K562 (cell line): ENCODE results near the gene BHLHE40. TPM values are rescaled to one million over a fixed set of nuclear protein-coding genes. Genes with fewer than 3 reads are reported as not detected.

Source experiments
- ATAC-seq: fragments of 200-7000 bp; cut with Tn5 transposase; 3 replicates; pipeline ENCODE4 v1.9.1; 2020; ENCODE audit warnings: moderate library complexity
- BruUV-seq: library from RNA; stranded (reverse); fragments of 400-500 nt; replicated peaks from 2 replicates; lab custom pipeline; 2021; lab: Mats Ljungman, UMichigan
- CTCF ChIA-PET: fragments of 300-600 bp; formaldehyde crosslinking; extraction: SDS; loops from one replicate; lab custom pipeline; 2021; ENCODE audit warnings: low intra/inter-chr PET ratio; lab: Yijun Ruan, JAX
- POLR2A ChIA-PET: fragments of 300-600, 350-650 bp; sonication (Branson Sonifier 250); formaldehyde crosslinking; extraction: SDS; loops from one replicate; lab custom pipeline; 2021; ENCODE audit warnings: antibody characterized with exemption, inconsistent platforms; lab: Yijun Ruan, JAX
- DNase-seq, 4 experiments: peaks; one replicate each; pipeline versions ENCODE4 v3.0.0 to v3.0.0-alpha.2; 2011 to 2018; ENCODE audit warnings: low spot score in 3 of 4, mixed read lengths in 3 of 4; ENCODE audit errors: extremely low read depth in 1 of 4
- FAIRE-seq: peaks from 2 replicates; lab custom pipeline; 2011; peaks lifted over from hg19 to GRCh38; lab: Jason Lieb, UNC
- H2AFZ ChIP-seq: 2 replicates; pipeline ENCODE4 v1.6.0; 2011; ENCODE audit warnings: low read depth, low read length, control low read depth, inconsistent platforms
- H3K27ac ChIP-seq: fragments of 200-600 bp; 3 replicates; pipeline ENCODE4 v1.8.0; 2011; ENCODE audit warnings: low read depth, mild to moderate bottlenecking, control low read depth, inconsistent platforms, low read length, moderate library complexity, mixed read lengths; ENCODE audit errors: extremely low read depth
- H3K27me3 ChIP-seq, 2 experiments: fragments of 300-600 bp in 1 of 2; 2 replicates in 1 of 2; 3 replicates in 1 of 2; pipeline versions ENCODE4 v1.6.0 to v1.8.0; 2011; ENCODE audit warnings: inconsistent platforms in 2 of 2, low read length in 2 of 2, mild to moderate bottlenecking in 1 of 2, mixed read lengths in 1 of 2, moderate library complexity in 1 of 2; ENCODE audit not compliant: control insufficient read depth in 2 of 2, insufficient read depth in 2 of 2
- H3K36me3 ChIP-seq: fragments of 300-600 bp; 3 replicates; pipeline ENCODE4 v1.8.0; 2011; ENCODE audit warnings: mild to moderate bottlenecking, low read length, inconsistent platforms; ENCODE audit not compliant: control insufficient read depth, insufficient read depth
- H3K4me1 ChIP-seq, 2 experiments: fragments of 200-600 bp in 1 of 2; replicated peaks in 1 of 2; 2 replicates in 1 of 2; 3 replicates in 1 of 2; pipeline versions ENCODE4 v1.5.1 to v1.8.0; 2011; ENCODE audit warnings: inconsistent platforms in 2 of 2, low read length in 2 of 2, mild to moderate bottlenecking in 1 of 2, mixed read lengths in 1 of 2, moderate library complexity in 1 of 2; ENCODE audit not compliant: control insufficient read depth in 2 of 2, insufficient read depth in 2 of 2
- H3K4me2 ChIP-seq: 2 replicates; pipeline ENCODE4 v1.6.1; 2011; ENCODE audit warnings: low read length, control low read depth, inconsistent platforms, mixed read lengths; ENCODE audit not compliant: insufficient read depth
- H3K4me3 ChIP-seq: fragments of 200-600 bp; sonication (generic), shearing (Covaris generic); 2 replicates; pipeline ENCODE4 v1.5.1; 2016; ENCODE audit warnings: control low read depth, inconsistent platforms
- H3K79me2 ChIP-seq: fragments of 200-600 bp; 3 replicates; pipeline ENCODE4 v1.8.0; 2011; ENCODE audit warnings: low read length, inconsistent platforms; ENCODE audit not compliant: control insufficient read depth, insufficient read depth
- H3K9ac ChIP-seq, 2 experiments: 2 replicates each; pipeline versions ENCODE4 v1.6.0 to v1.6.1; 2011; ENCODE audit warnings: low read depth in 2 of 2, low read length in 2 of 2, control low read depth in 1 of 2, inconsistent platforms in 1 of 2, mild to moderate bottlenecking in 1 of 2, mixed read lengths in 1 of 2; ENCODE audit not compliant: insufficient read depth in 1 of 2
- H3K9me1 ChIP-seq: one replicate; pipeline ENCODE4 v1.6.0; 2011; ENCODE audit warnings: inconsistent platforms, mild to moderate bottlenecking, low read length, moderate library complexity; ENCODE audit not compliant: control insufficient read depth, insufficient read depth
- H3K9me3 ChIP-seq: replicated peaks from 2 replicates; pipeline ENCODE4 v1.5.1; 2011; ENCODE audit warnings: low read depth, low read length, inconsistent platforms; ENCODE audit not compliant: control insufficient read depth, insufficient read depth
- H4K20me1 ChIP-seq: replicated peaks from 2 replicates; pipeline ENCODE4 v1.6.1; 2011; ENCODE audit warnings: low read length, inconsistent platforms, mixed read lengths; ENCODE audit not compliant: control insufficient read depth, insufficient read depth
- ATF7 ChIP-seq: fragments of 450-650 bp; IDR thresholded peaks from 2 replicates; pipeline ENCODE4 v1.7.1; 2014; ENCODE audit warnings: mild to moderate bottlenecking, moderate library complexity
- BACH1 ChIP-seq: fragments of 200-800 bp; sonication (Bioruptor generic); IDR thresholded peaks from 2 replicates; pipeline ENCODE4 v1.6.1; 2016; ENCODE audit warnings: missing genetic modification characterization, missing compliant biosample characterization
- CEBPG ChIP-seq, 3 experiments: fragments of 200-800 bp in 1 of 3; sonication (Bioruptor generic) in 1 of 3; sonication (generic) in 1 of 3; formaldehyde crosslinking in 1 of 3; IDR thresholded peaks in 2 of 3; conservative IDR thresholded peaks in 1 of 3; 2 replicates each; pipeline versions ENCODE4 v1.6.1 to v1.8.0; 2016 to 2022; ENCODE audit warnings: missing compliant biosample characterization in 2 of 3, missing genetic modification characterization in 2 of 3, mild to moderate bottlenecking in 1 of 3, missing genetic modification reagents in 1 of 3
- CREBBP ChIP-seq: IDR thresholded peaks from one replicate; pipeline ENCODE4 v1.6.1; 2012; ENCODE audit warnings: low read depth, mild to moderate bottlenecking, control low read depth, inconsistent platforms, low read length
- FOXK1 ChIP-seq: sonication (generic); formaldehyde crosslinking; IDR thresholded peaks from 2 replicates; pipeline ENCODE4 v1.8.0; 2022; ENCODE audit warnings: missing genetic modification reagents, mild to moderate bottlenecking, borderline replicate concordance
- FOXP1 ChIP-seq: sonication (generic); formaldehyde crosslinking; IDR thresholded peaks from 2 replicates; pipeline ENCODE4 v1.8.0; 2022; ENCODE audit warnings: mild to moderate bottlenecking, missing genetic modification reagents
- GABPB2 ChIP-seq: fragments of 250-450 bp; sonication (Bioruptor Pico); conservative IDR thresholded peaks from 2 replicates; pipeline ENCODE4 v1.5.1; 2021; ENCODE audit warnings: mild to moderate bottlenecking
- MTA1 ChIP-seq: fragments of 450-650 bp; IDR thresholded peaks from 2 replicates; pipeline ENCODE4 v1.6.1; 2017; ENCODE audit warnings: borderline replicate concordance
- MTF1 ChIP-seq: fragments of 250-450 bp; sonication (Bioruptor Pico); IDR thresholded peaks from 2 replicates; pipeline ENCODE4 v1.9.0; 2021; ENCODE audit warnings: moderate library complexity, mild to moderate bottlenecking, inconsistent platforms, borderline replicate concordance
- NCOA1 ChIP-seq: fragments of 450-650 bp; IDR thresholded peaks from 2 replicates; pipeline ENCODE4 v1.6.1; 2016; ENCODE audit warnings: low read depth
- NFIC ChIP-seq: fragments of 450-650 bp; IDR thresholded peaks from 2 replicates; pipeline ENCODE4 v1.6.1; 2017; ENCODE audit warnings: mild to moderate bottlenecking, inconsistent platforms
- PTRF ChIP-seq: fragments of 450-650 bp; IDR thresholded peaks from 2 replicates; pipeline ENCODE4 v1.6.1; 2016; ENCODE audit warnings: mild to moderate bottlenecking, missing genetic modification characterization, missing compliant biosample characterization
- SLC30A9 ChIP-seq: fragments of 250-450 bp; sonication (Bioruptor Pico); IDR thresholded peaks from 2 replicates; pipeline ENCODE4 v1.8.0; 2022; ENCODE audit warnings: mild to moderate bottlenecking, moderate library complexity
- SRSF1 ChIP-seq: fragments of 200-400 bp; formaldehyde crosslinking; IDR thresholded peaks from 2 replicates; pipeline ENCODE4 v1.6.1; 2017; ENCODE audit warnings: mild to moderate bottlenecking, low read depth, low read length, moderate library complexity
- TAF1 ChIP-seq: IDR thresholded peaks from 2 replicates; pipeline ENCODE4 v1.6.1; 2011; ENCODE audit warnings: mild to moderate bottlenecking, low read length, moderate library complexity; ENCODE audit not compliant: insufficient read depth, control insufficient read depth, severe bottlenecking; ENCODE audit errors: extremely low read depth
- XRCC5 ChIP-seq: fragments of 200-400 bp; formaldehyde crosslinking; IDR thresholded peaks from 2 replicates; pipeline ENCODE4 v1.6.1; 2017; ENCODE audit warnings: low read depth, mild to moderate bottlenecking, low read length
- ZZZ3 ChIP-seq: fragments of 450-650 bp; IDR thresholded peaks from 2 replicates; pipeline ENCODE4 v1.6.1; 2016; ENCODE audit warnings: antibody characterized with exemption, mild to moderate bottlenecking, moderate library complexity
- WGBS: fragments of 100-300 bp; shearing (Covaris generic); methylation state at CpG from one replicate; pipeline ENCODE4 v1.1.6; 2016; ENCODE audit warnings: low coverage, mixed read lengths; ENCODE audit not compliant: insufficient coverage; ENCODE audit errors: missing lambda C conversion rate; 5-methylcytosine and 5-hydroxymethylcytosine counted together
- in situ Hi-C: fragments of 300-500 bp; cut with MboI; formaldehyde crosslinking; loops from 4 replicates; pipeline ENCODE4 v1.15.0; 2018; ENCODE audit warnings: inconsistent platforms, mixed read lengths
- intact Hi-C: fragments of 100-400 bp; cut with micrococcal nuclease; formaldehyde crosslinking; loops from 2 replicates; pipeline ENCODE4 v1.14.2; 2022
- polyA plus RNA-seq, 8 experiments: library from polyadenylated mRNA; depleted of rRNA in 4 of 8; stranded (reverse) in 5 of 8; unstranded in 3 of 8; fragments of >200 nt; fragmentation: Nextera tagmentation in 2 of 8; fragmentation: Illumina TruSeq in 1 of 8; extraction: Ambion mirVana in 2 of 8; extraction: Trizol in 1 of 8; gene quantifications; 2 replicates each; pipeline versions ENCODE4 v1.2.1 to v1.2.3, GENCODE V29; 2011 to 2014; ENCODE audit warnings: inconsistent platforms in 1 of 8, missing spikeins in 1 of 8
- total RNA-seq, 7 experiments: library from RNA; depleted of rRNA in 6 of 7; stranded (reverse); fragments of >200 nt in 6 of 7; fragmentation: Illumina TruSeq in 2 of 7; extraction: Trizol in 2 of 7; gene quantifications; 2 replicates each; pipeline versions ENCODE4 v1.2.1 to v1.2.3, GENCODE V29; 2011 to 2021; ENCODE audit warnings: low replicate concordance in 1 of 7
- TF ChIP-seq, protein P1 (sequence below): fragments of 450-650 bp; formaldehyde crosslinking; IDR thresholded peaks from 2 replicates; pipeline ENCODE4 v1.4.0; 2020; ENCODE audit warnings: mild to moderate bottlenecking

The BHLHE40 gene
- total and polyA plus RNA-seq, 9 of the 15 experiments (the other 6 are each of a cell fraction or from before 2014, with no cell fraction given), result 12.0 to 83.9 (median 31.4) TPM

DNA sequence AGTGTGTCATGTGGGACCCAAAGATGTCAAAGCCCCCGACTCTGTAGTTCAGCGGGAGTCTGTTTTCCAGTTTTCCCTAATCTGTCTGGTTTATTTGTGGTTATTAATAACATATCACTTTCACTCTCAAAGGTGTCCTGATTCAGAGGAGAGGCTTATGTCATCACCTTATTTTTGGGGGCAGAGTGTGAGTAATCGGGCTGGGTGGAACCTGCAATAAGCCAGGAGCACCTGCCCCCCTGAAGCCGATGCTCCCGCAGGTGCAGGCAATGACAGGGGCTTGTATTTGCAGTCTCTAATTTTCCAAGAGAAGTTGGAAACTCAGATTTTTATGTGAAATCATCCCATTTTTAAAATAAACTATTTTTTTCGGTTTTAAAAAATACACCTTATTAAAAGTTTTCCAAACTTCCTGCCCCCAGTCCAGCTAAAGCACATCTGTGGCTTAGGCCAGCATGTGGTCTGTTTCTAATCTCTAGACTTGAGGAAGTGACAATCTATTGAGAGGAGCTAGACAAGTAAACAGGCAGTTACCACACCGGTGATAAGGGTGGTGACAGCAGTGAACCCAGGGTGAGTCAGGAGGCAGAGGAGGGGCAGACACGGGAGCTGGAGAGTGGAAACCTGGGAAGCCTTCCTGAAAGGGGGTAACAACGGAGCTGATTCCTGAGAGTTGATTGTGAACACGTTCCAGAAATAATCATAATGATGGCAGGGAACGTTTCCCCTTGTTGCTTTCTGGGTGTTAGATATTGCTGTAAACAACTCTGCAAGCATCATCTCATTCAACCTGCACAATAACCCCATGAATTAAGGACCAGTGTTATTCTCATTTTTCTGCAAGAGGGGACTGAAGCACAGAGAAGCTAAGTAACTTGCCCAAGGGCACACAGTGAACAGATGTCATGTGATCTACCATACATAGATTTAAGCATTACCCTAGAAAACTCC lies 37.2 kb downstream of the BHLHE40 start (continued):
- no peak for TF ChIP-seq SLC30A9 (CRISPR knock-in tag)
- no peak for TF ChIP-seq CREBBP
- no peak for TF ChIP-seq XRCC5
- peak; percentile 95; the same call in 1 of the 2 replicates for TF ChIP-seq FOXP1 (CRISPR knock-in tag)
- TF ChIP-seq NCOA1, result peak; percentile 93
- TF ChIP-seq, all 486 proteins: peak for 165

DNA sequence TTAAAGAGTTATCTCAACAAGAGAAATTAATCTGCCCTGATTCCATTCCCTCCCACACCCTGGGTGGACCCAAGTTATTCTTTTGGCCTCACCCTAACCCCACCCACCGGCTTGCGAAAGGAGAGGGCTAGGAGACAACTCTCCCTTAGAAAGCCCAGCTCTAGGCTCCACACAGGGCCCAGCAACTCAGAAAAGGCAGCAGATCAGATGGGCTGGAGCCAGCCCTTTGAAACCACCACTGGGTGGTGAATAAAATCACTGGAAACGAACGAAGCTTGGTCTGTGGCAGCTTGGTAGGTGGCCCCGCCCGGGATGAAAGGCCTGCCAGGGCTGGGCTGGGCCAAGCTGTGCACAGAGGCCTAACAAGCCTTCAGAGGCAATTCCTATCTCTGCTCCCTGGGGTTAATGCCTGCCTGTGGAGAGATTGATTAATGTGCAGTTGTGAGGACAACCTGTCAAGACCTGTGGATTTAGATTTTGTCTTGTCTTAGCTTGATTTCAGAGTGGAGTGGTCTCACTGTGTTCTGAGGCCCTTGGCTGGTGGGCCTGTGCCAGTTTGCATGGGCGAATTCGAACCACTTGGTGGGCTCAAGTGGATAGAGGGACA lies 38.8 kb downstream of the BHLHE40 start:
- intact Hi-C loops (loop anchor here (2.0 kb wide), 1 partner anchor 15 kb away; no protein-coding TSS in a partner anchor), in situ Hi-C loops (loop anchor here (5.0 kb wide), 1 partner anchor 36 kb away; no protein-coding TSS in a partner anchor)
- POLR2A ChIA-PET, result interaction anchor here (0.5 to 3.1 kb wide), 12 partner anchors 9 to 543 kb away, joined by 3 to 38 read pairs (median 3); no protein-coding TSS in a partner anchor
- Histone ChIP-seq H3K9ac (peak overlapping the region; percentile 49 to 81; a peak in 2 of 4 replicates), H3K27ac (peak overlapping the region; percentile 66; the same call in 2 of the 3 replicates), H3K4me2 (peak overlapping the region; percentile 13; the same call in 1 of the 2 replicates), H3K4me1 (peaks cover 75 to 89% of the 10 kb centered on the region in 2 experiments), H3K36me3 (no peaks in the 10 kb centered on the region), H3K27me3 (no peaks in the 10 kb centered on the region; a peak in 1 of 5 replicates), H3K4me3 (no peak overlapping the region), H3K9me1 (no peaks in the 10 kb centered on the region), H3K9me3 (no peaks in the 10 kb centered on the region), H2AFZ (peak overlapping the region; percentile 41; the same call in 1 of the 2 replicates), H3K79me2 (no peaks in the 10 kb centered on the region), H4K20me1 (no peaks in the 10 kb centered on the region)
- ATAC-seq (peak; percentile 54), DNase-seq (peak; percentile 49 to 73 (median 53)), FAIRE-seq (peak; percentile 32)
- BruUV-seq, result no TSS peak
- WGBS, result 28% methylated on average over 8 of the region's 8 CpGs
- CTCF ChIA-PET, result no interaction called here
- TF ChIP-seq SRSF1 (no peak), TAF1 (no peak), BACH1 (peak; percentile 59; the same call in 1 of the 2 replicates), NFIC (no peak), CEBPG (CRISPR knock-in tag; IDR thresholded peaks at IDR 0.05) (no peak; the same call in 1 of the 2 replicates), CEBPG (tag; conservative IDR thresholded peaks at IDR 0.05 in 1 of 2, IDR thresholded peaks at IDR 0.05 in 1 of 2) (peak in 1 of 2 experiments; percentile 52; a peak in 1 of 4 replicates), ATF7 (no peak), ZZZ3 (no peak), PTRF (no peak), GABPB2 (CRISPR knock-in tag) (no peak), MTF1 (CRISPR knock-in tag) (no peak), SLC30A9 (CRISPR knock-in tag) (no peak), MTA1 (no peak), FOXK1 (CRISPR knock-in tag) (0 out of 2 replicates have a peak, but pooled peaks have one; percentile 48)
- TF ChIP-seq, protein P1, sequence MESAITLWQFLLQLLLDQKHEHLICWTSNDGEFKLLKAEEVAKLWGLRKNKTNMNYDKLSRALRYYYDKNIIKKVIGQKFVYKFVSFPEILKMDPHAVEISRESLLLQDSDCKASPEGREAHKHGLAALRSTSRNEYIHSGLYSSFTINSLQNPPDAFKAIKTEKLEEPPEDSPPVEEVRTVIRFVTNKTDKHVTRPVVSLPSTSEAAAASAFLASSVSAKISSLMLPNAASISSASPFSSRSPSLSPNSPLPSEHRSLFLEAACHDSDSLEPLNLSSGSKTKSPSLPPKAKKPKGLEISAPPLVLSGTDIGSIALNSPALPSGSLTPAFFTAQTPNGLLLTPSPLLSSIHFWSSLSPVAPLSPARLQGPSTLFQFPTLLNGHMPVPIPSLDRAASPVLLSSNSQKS (CRISPR knock-in tag), result no peak
